H1 (cell line): ENCODE measurements around the gene ARHGEF10L.

ENCODE experiments used
- CREB1 ChIP-seq: IDR thresholded peaks from 2 replicates; pipeline ENCODE4 v1.6.1; 2012; ENCODE audit warnings: inconsistent platforms
- CTCF ChIP-seq, 3 experiments: IDR thresholded peaks; 1 replicate in 2 of 3; 2 replicates in 1 of 3; pipeline versions ENCODE4 v1.5.1 to v1.6.1; 2011; ENCODE audit warnings: low read length in 3 of 3, mild to moderate bottlenecking in 3 of 3, inconsistent platforms in 2 of 3, low read depth in 1 of 3, moderate library complexity in 1 of 3; ENCODE audit not compliant: insufficient read depth in 1 of 3; ENCODE audit errors: control extremely low read depth in 1 of 3
- JUND ChIP-seq: IDR thresholded peaks from 2 replicates; pipeline ENCODE4 v1.6.1; 2011; ENCODE audit warnings: mild to moderate bottlenecking, improper control_type of control experiment, low read length
- MAFK ChIP-seq: IDR thresholded peaks from 2 replicates; pipeline ENCODE4 v1.6.1; 2012; ENCODE audit warnings: low read depth, mild to moderate bottlenecking, improper control_type of control experiment, low read length
- PHF8 ChIP-seq: fragments of 200-600 bp; sonication (generic); conservative IDR thresholded peaks from 2 replicates; pipeline ENCODE4 v1.7.1; 2012; ENCODE audit warnings: low read depth, mild to moderate bottlenecking, inconsistent platforms, low read length, moderate library complexity
- POLR2A ChIP-seq, 2 experiments: IDR thresholded peaks; 1 replicate in 1 of 2; 2 replicates in 1 of 2; pipeline ENCODE4 v1.6.1; 2011; ENCODE audit warnings: low read depth in 2 of 2, low read length in 2 of 2, mild to moderate bottlenecking in 2 of 2; ENCODE audit errors: control extremely low read depth in 1 of 2
- POLR2AphosphoS5 ChIP-seq: IDR thresholded peaks from 2 replicates; pipeline ENCODE4 v1.6.1; 2011; ENCODE audit warnings: low read depth, low read length
- TBP ChIP-seq: IDR thresholded peaks from 2 replicates; pipeline ENCODE4 v1.6.1; 2011; ENCODE audit warnings: low read depth, low read length, improper control_type of control experiment

- TF ChIP-seq JUND, result no peak
- TF ChIP-seq POLR2AphosphoS5, result no peak
- TF ChIP-seq PHF8, result no peak
- no peak for TF ChIP-seq POLR2A (IDR thresholded peaks at IDR 0.05; ENCODE audit: control extremely low read depth in 1 of 2, low read depth in 2 of 2, low read length in 2 of 2)
- TF ChIP-seq TBP, result no peak
- no peak for TF ChIP-seq CREB1
- no peak for TF ChIP-seq CTCF (IDR thresholded peaks at IDR 0.05; ENCODE audit: control extremely low read depth in 1 of 3, insufficient read depth in 1 of 3, low read depth in 1 of 3, low read length in 3 of 3)
- no peak for TF ChIP-seq MAFK
Observed at GRCh38 chr1:17658837-17659236, 119.3 kb downstream of the ARHGEF10L start.
